ENCODE data around the gene GPT2. TPM values are rescaled to one million over a fixed set of nuclear protein-coding genes. Genes with fewer than 3 reads are reported as not detected.

GPT2 gene
- total RNA-seq, 1 donor from 2014 or later, result 46.1 TPM

DNA sequence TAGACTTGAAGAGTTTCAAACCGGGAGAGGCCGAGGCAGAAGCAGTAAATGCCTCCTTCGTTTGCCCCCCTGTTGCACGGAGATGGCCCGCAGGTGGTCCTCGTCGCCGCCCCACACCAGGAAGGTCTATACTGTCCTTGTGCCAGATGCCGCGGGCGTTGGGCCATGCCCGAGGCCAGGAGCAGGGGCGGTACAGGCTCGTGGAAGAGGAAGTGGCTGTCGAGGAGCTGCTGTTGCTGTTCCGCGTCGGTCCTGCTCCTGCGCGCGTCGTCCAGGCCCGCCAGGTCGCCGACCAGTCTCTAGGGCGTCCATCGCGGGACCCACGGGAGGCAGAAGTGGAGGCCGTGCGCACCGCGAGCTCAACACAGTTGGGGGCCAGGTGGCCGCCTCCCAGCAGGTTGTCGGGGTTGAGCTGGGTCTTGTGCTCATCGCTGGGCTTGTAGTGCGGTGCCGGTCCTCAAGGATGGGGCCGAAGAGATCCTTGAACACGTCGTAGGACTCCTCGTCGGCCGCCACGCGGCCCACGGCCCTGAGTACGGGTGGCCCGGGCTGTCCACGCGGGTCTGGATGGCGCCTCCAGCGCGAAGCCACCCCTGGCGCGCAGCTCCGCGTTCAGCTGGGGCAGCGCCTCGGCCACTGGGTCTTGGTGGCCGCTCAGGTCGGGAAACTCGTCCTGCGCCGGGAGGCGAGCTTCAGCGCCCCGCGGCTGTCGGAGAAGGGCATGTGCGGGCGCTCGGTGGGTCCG, 40.1 kb upstream of the GPT2 start:
- no peak for DNase-seq (ENCODE audit: low read depth, low spot score)
- no peak overlapping the region for H3K4me3 Mint-ChIP-seq
- no peak overlapping the region for H3K27ac Mint-ChIP-seq (ENCODE audit: unreplicated experiment)
- H3K9me3 Mint-ChIP-seq, result peaks cover 5% of the 10 kb centered on the region
- H3K27me3 Mint-ChIP-seq (ENCODE audit: low read depth), result no peaks in the 10 kb centered on the region
- peaks cover 2% of the 10 kb centered on the region for H3K36me3 Mint-ChIP-seq (ENCODE audit: low read depth)
- no peaks in the 10 kb centered on the region for H3K4me1 Mint-ChIP-seq
- TF ChIP-seq, protein P1, sequence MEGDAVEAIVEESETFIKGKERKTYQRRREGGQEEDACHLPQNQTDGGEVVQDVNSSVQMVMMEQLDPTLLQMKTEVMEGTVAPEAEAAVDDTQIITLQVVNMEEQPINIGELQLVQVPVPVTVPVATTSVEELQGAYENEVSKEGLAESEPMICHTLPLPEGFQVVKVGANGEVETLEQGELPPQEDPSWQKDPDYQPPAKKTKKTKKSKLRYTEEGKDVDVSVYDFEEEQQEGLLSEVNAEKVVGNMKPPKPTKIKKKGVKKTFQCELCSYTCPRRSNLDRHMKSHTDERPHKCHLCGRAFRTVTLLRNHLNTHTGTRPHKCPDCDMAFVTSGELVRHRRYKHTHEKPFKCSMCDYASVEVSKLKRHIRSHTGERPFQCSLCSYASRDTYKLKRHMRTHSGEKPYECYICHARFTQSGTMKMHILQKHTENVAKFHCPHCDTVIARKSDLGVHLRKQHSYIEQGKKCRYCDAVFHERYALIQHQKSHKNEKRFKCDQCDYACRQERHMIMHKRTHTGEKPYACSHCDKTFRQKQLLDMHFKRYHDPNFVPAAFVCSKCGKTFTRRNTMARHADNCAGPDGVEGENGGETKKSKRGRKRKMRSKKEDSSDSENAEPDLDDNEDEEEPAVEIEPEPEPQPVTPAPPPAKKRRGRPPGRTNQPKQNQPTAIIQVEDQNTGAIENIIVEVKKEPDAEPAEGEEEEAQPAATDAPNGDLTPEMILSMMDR (conservative IDR thresholded peaks at IDR 0.05), result no peak

DNA sequence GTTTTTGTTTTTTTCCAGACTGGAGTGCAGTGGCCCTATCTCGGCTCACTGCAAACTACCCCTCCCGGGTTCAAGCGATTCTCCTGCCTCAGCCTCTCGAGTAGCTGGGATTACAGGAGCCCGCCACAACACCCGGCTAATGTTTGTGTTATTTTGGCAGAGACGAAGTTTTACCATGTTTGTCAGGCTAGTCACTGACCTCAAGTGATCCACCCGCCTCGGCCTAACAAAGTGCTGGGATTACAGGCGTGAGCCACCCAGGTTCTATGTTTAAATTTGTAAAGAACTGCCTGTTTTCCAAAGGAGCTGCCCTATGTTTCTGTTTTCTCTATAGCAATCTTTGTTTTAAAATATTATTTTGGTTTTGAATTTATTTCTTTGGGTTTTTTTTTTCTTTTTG, 39.4 kb upstream of the GPT2 start:
- no peaks in the 10 kb centered on the region for H3K4me1 Mint-ChIP-seq
- peaks cover 2% of the 10 kb centered on the region for H3K36me3 Mint-ChIP-seq (ENCODE audit: low read depth)
- no peak for DNase-seq (ENCODE audit: low read depth, low spot score)
- H3K4me3 Mint-ChIP-seq, result no peak overlapping the region
- TF ChIP-seq, protein P1 (conservative IDR thresholded peaks at IDR 0.05), result no peak
- H3K27me3 Mint-ChIP-seq (ENCODE audit: low read depth), result no peaks in the 10 kb centered on the region
- H3K27ac Mint-ChIP-seq (ENCODE audit: unreplicated experiment), result no peak overlapping the region
- peaks cover 5% of the 10 kb centered on the region for H3K9me3 Mint-ChIP-seq

DNA sequence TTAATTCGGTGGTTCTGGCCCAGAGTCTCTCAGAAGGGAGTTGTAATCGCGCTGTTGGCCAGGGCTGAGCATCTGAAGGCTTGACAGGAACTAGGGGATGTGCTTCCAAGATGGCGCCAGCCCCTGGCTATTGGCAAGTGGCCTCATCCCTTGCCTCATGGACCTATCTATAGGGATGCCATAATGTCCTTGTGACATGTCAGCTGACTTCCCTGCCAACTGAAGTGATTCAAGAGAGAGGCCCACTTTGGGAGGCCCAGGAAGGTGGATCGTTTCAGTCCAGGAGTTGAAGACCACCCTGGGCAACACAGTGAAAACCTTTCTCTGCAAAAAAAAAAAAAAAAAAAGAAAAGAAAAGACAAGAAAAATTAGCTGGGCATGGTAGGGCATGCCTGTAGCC, 38.2 kb upstream of the GPT2 start:
- H3K36me3 Mint-ChIP-seq (ENCODE audit: low read depth), result peaks cover 2% of the 10 kb centered on the region
- DNase-seq (ENCODE audit: low read depth, low spot score), result no peak
- H3K4me3 Mint-ChIP-seq, result no peak overlapping the region
- no peaks in the 10 kb centered on the region for H3K4me1 Mint-ChIP-seq
- TF ChIP-seq, protein P1 (conservative IDR thresholded peaks at IDR 0.05), result no peak
- H3K27me3 Mint-ChIP-seq (ENCODE audit: low read depth), result no peaks in the 10 kb centered on the region
- peaks cover 5% of the 10 kb centered on the region for H3K9me3 Mint-ChIP-seq
- H3K27ac Mint-ChIP-seq (ENCODE audit: unreplicated experiment), result no peak overlapping the region

DNA sequence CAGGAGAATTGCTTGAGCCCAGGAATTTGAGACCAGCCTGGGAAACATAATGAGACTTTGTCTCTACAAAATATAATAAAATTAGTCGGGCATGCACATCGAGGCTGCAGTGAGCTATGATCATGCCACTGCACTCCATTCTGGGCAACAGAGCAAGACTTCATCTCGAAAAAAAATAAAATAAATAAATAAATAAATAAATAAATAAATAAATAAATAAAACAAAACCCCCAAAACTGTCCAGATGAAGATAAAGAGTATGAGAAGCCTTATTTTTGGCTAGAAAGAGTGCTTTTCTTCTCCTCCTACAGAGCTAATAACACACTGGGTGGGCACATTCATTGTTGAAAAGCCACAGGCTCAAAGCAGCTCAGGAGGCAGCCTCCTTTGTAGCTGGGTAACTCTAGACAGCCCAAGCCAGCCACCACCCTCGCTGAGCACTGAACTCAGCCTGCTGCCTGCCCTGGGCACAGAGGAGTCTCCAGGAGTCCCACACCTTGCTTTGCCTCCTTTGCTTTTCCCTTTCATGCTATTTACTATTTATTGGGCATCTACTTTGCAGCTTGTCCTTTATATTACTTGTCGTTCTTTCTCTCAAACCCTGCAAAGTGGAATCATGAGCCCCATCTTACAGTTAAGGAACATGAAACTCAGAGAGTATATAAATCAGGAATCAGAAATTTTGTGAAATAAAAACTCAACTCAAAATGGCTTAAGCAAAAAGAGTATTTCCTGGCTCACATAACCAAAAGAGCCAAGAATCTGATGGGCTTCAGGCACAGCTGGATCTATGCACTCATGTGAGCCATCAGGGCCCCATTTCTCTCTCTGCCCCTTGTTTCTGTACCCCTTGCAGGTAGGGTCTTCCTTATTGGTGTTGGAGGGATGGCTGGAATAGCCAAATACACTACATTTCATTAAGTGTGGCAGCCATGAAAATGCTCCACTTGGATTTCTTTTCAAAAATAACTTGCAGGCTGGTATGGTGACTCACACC, 35.1 kb upstream of the GPT2 start:
- no peaks in the 10 kb centered on the region for H3K36me3 Mint-ChIP-seq (ENCODE audit: low read depth)
- H3K4me1 Mint-ChIP-seq, result no peaks in the 10 kb centered on the region
- H3K4me3 Mint-ChIP-seq, result no peak overlapping the region
- TF ChIP-seq, protein P1 (conservative IDR thresholded peaks at IDR 0.05), result no peak
- no peaks in the 10 kb centered on the region for H3K27me3 Mint-ChIP-seq (ENCODE audit: low read depth)
- no peak overlapping the region for H3K27ac Mint-ChIP-seq (ENCODE audit: unreplicated experiment)
- no peaks in the 10 kb centered on the region for H3K9me3 Mint-ChIP-seq
- no peak for DNase-seq (ENCODE audit: low read depth, low spot score)

DNA sequence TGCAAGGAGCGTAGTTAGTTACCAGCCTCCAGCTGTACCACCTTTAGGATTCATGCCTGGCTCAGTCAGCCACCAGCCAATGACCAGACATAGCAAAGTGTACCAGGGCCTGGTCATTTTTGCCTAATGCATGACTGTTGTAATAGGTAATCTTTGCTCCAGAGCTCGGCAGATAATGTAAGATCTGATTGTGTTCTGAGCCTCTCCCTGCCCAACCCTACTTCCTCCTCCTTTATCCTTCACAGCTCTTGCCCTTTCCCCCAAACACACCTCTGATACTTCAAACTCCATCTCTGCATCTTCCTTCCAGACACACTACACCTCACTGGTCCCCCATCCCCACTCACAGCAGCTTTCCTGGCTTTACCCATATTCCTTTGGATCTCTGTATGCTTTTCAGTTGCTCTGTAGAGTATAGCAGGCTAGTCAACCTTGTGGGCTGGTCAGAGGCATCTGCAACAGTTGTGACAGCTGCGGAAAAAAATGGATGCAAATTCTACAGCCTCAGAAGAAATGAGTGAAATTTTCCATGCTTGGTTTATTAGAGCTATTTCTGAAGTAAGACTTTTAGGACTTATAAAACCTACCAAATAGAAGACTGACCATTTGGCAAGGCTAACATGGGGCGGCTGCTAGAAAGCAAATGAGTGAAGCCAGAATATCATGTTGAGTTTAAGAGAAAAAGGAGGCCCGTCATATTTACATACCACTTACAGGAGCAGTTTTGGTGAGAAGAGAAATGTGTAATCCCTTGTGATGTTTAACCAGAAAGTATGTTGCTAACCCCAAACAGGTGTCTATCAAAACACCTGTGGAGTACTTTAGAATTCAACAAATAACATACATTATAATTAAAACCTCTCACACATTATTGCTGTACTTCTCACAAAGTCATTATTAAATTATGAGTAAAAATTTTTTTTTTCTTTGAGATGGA, 33.3 kb upstream of the GPT2 start:
- Mint-ChIP-seq H3K27ac (ENCODE audit: unreplicated experiment) (no peak overlapping the region), H3K27me3 (ENCODE audit: low read depth) (no peaks in the 10 kb centered on the region), H3K9me3 (no peaks in the 10 kb centered on the region), H3K4me3 (no peak overlapping the region), H3K4me1 (no peaks in the 10 kb centered on the region), H3K36me3 (ENCODE audit: low read depth) (no peaks in the 10 kb centered on the region)
- TF ChIP-seq, protein P1 (conservative IDR thresholded peaks at IDR 0.05), result no peak
- no peak for DNase-seq (ENCODE audit: low read depth, low spot score)

Measured in neural crest cell (in vitro differentiated cells).